Frontal cortex (tissue), 4 donors: ENCODE data around the gene CLEC3B. TPM values are rescaled to one million over a fixed set of nuclear protein-coding genes. Genes with fewer than 3 reads are reported as not detected.
"Not testable (repeated sequence)": the region's sequence is repeated elsewhere in the genome, so short reads cannot be mapped to it uniquely, and the experiment has no call there.

Source experiments
- DNase-seq, 2 donors: peaks; one replicate each; pipeline ENCODE4 v3.0.0; 2012; ENCODE audit warnings: low spot score in 2 of 2
- FAIRE-seq: peaks from 2 replicates; lab custom pipeline; 2012; peaks lifted over from hg19 to GRCh38; lab: Jason Lieb, UNC
- total RNA-seq: library from RNA; depleted of rRNA; stranded (reverse); fragments of >200 nt; gene quantifications from one replicate; pipeline ENCODE4 v1.2.3, GENCODE V29; 2014
- donor health status: control.
- donor health status: control.
- donor health status: control.

Gene CLEC3B
- total RNA-seq, result 24.1 TPM

- FAIRE-seq, result no peak
- DNase-seq, result no peak
These were observed at the start of gene CLEC3B for GRCh38 chr3:45026038-45026437. TSS of gene CLEC3B (plus strand) at chr3:45026303. CDS start at chr3:45026363, 60 bp downstream.

GRCh38 chr3:44981220-44981619 is 44.9 kb upstream of the CLEC3B start:
- DNase-seq (no peak), FAIRE-seq (no peak)

- DNase-seq, result no peak
These were observed 44.4 kb upstream of the CLEC3B start for GRCh38 chr3:44981751-44982150.

GRCh38 chr3:44982817-44983216 is 43.3 kb upstream of the CLEC3B start:
- FAIRE-seq (no peak), DNase-seq (no peak)

More at GRCh38 chr3:44981751-44982150, 44.4 kb upstream of the CLEC3B start:
- no peak for FAIRE-seq

GRCh38 chr3:44983484-44983941 is 42.6 kb upstream of the CLEC3B start:
- DNase-seq, result no peak
- no peak for FAIRE-seq

GRCh38 chr3:44984335-44984734 is 41.8 kb upstream of the CLEC3B start:
- DNase-seq, result no peak
- no peak for FAIRE-seq

- FAIRE-seq, DNase-seq: not testable (repeated sequence)
These were observed 39.8 kb upstream of the CLEC3B start for GRCh38 chr3:44986330-44986729.

GRCh38 chr3:44987332-44987731 is 38.8 kb upstream of the CLEC3B start:
- no peak for FAIRE-seq
- no peak for DNase-seq

- FAIRE-seq, result no peak
- DNase-seq, result no peak
These were observed 38.0 kb upstream of the CLEC3B start for GRCh38 chr3:44988073-44988472.

- no peak for DNase-seq
These were observed 37.0 kb upstream of the CLEC3B start for GRCh38 chr3:44989141-44989540.

GRCh38 chr3:44989636-44990373 is 36.3 kb upstream of the CLEC3B start:
- no peak for DNase-seq
- no peak for FAIRE-seq

More at GRCh38 chr3:44989141-44989540, 37.0 kb upstream of the CLEC3B start:
- no peak for FAIRE-seq

GRCh38 chr3:44991326-44991725 is 34.8 kb upstream of the CLEC3B start:
- FAIRE-seq (no peak), DNase-seq (no peak)

GRCh38 chr3:44992555-44993470 is 33.3 kb upstream of the CLEC3B start:
- DNase-seq, result no peak
- FAIRE-seq, result no peak

GRCh38 chr3:44993471-44994205 is 32.5 kb upstream of the CLEC3B start:
- FAIRE-seq (no peak), DNase-seq (no peak)

GRCh38 chr3:44995142-44995770 is 30.8 kb upstream of the CLEC3B start:
- DNase-seq, result peak in 1 of 2 donors; percentile 34
- no peak for FAIRE-seq

GRCh38 chr3:44996556-44996969 is 29.5 kb upstream of the CLEC3B start:
- FAIRE-seq, result no peak
- no peak for DNase-seq

GRCh38 chr3:44999782-45000181 is 26.3 kb upstream of the CLEC3B start:
- FAIRE-seq, result no peak
- DNase-seq, result no peak

- FAIRE-seq (no peak), DNase-seq (no peak)
These were observed 25.3 kb upstream of the CLEC3B start for GRCh38 chr3:45000823-45001222.

- DNase-seq, result no peak
- FAIRE-seq, result no peak
These were observed 24.4 kb upstream of the CLEC3B start for GRCh38 chr3:45001738-45002137.
